HG03196 (cell line): Measurements from ENCODE around the gene CLSTN2.

Source experiments
- ATAC-seq: cut with Tn5 transposase; IDR thresholded peaks from one replicate; pipeline ENCODE4 v1.9.1; 2021; ENCODE audit not compliant: unreplicated experiment

CLSTN2 gene

GRCh38 chr3:140004271-140004670 lies 69.3 kb downstream of the CLSTN2 start:
- no peak for ATAC-seq

- ATAC-seq: no peak
Observed at GRCh38 chr3:140006331-140006730, 71.3 kb downstream of the CLSTN2 start.

- ATAC-seq: no peak
Observed at GRCh38 chr3:140007081-140007480, 72.1 kb downstream of the CLSTN2 start.

- ATAC-seq: no peak
Observed at GRCh38 chr3:140007911-140008869, 73.2 kb downstream of the CLSTN2 start.

GRCh38 chr3:140010391-140010790 lies 75.4 kb downstream of the CLSTN2 start:
- ATAC-seq: no peak

- ATAC-seq: no peak
Observed at GRCh38 chr3:140011086-140011485, 76.1 kb downstream of the CLSTN2 start.

- ATAC-seq: no peak
Observed at GRCh38 chr3:140011611-140012277, 76.8 kb downstream of the CLSTN2 start.

- ATAC-seq: no peak
Observed at GRCh38 chr3:140013220-140013619, 78.2 kb downstream of the CLSTN2 start.

- no peak for ATAC-seq
Observed at GRCh38 chr3:140014831-140015495, 80.0 kb downstream of the CLSTN2 start.

GRCh38 chr3:140015741-140016140 lies 80.8 kb downstream of the CLSTN2 start:
- ATAC-seq: no peak

GRCh38 chr3:140018556-140018955 lies 83.6 kb downstream of the CLSTN2 start:
- no peak for ATAC-seq

GRCh38 chr3:140019946-140020345 lies 85.0 kb downstream of the CLSTN2 start:
- ATAC-seq: no peak

GRCh38 chr3:140020541-140020940 lies 85.6 kb downstream of the CLSTN2 start:
- no peak for ATAC-seq

- ATAC-seq: no peak
Observed at GRCh38 chr3:140021269-140021668, 86.3 kb downstream of the CLSTN2 start.

GRCh38 chr3:140022066-140022770 lies 87.2 kb downstream of the CLSTN2 start:
- no peak for ATAC-seq

GRCh38 chr3:140023616-140024530 lies 88.9 kb downstream of the CLSTN2 start:
- ATAC-seq: no peak

GRCh38 chr3:140031170-140031569 lies 96.2 kb downstream of the CLSTN2 start:
- no peak for ATAC-seq

- ATAC-seq: no peak
Observed at GRCh38 chr3:140034058-140034457, 99.1 kb downstream of the CLSTN2 start.

- ATAC-seq: no peak
Observed at GRCh38 chr3:140035871-140036270, 100.9 kb downstream of the CLSTN2 start.

GRCh38 chr3:140050396-140050795 lies 115.4 kb downstream of the CLSTN2 start:
- ATAC-seq: no peak
